HUES64 (cell line): ENCODE data around the gene DIAPH3.

Experiments
- H3K27ac ChIP-seq: 2 replicates; pipeline ENCODE4 v1.7.0; 2013; ENCODE audit warnings: low read depth, low read length, inconsistent platforms
- H3K27me3 ChIP-seq: 2 replicates; pipeline ENCODE4 v1.6.1; 2013; ENCODE audit warnings: mild to moderate bottlenecking, low read length; ENCODE audit not compliant: insufficient read depth
- H3K36me3 ChIP-seq: 2 replicates; pipeline ENCODE4 v1.6.1; 2013; ENCODE audit warnings: mild to moderate bottlenecking, low read length; ENCODE audit not compliant: insufficient read depth
- H3K4me1 ChIP-seq: 2 replicates; pipeline ENCODE4 v1.6.1; 2013; ENCODE audit warnings: mild to moderate bottlenecking, low read length, moderate library complexity; ENCODE audit not compliant: insufficient read depth
- H3K4me3 ChIP-seq: 2 replicates; pipeline ENCODE4 v1.5.1; 2013; ENCODE audit warnings: mild to moderate bottlenecking, low read length, moderate library complexity
- H3K9ac ChIP-seq: 2 replicates; pipeline ENCODE4 v1.6.1; 2013; ENCODE audit warnings: mild to moderate bottlenecking, low read depth, low read length
- H3K9me3 ChIP-seq: 2 replicates; pipeline ENCODE4 v1.6.1; 2013; ENCODE audit warnings: low read depth, low read length; ENCODE audit not compliant: insufficient read depth
- WGBS: fragments of 150-250, 120-280 bp; methylation state at CpG from one replicate; pipeline ENCODE4 v1.1.7; 2013; ENCODE audit warnings: missing lambda C conversion rate; 5-methylcytosine and 5-hydroxymethylcytosine counted together

The DIAPH3 gene

DNA sequence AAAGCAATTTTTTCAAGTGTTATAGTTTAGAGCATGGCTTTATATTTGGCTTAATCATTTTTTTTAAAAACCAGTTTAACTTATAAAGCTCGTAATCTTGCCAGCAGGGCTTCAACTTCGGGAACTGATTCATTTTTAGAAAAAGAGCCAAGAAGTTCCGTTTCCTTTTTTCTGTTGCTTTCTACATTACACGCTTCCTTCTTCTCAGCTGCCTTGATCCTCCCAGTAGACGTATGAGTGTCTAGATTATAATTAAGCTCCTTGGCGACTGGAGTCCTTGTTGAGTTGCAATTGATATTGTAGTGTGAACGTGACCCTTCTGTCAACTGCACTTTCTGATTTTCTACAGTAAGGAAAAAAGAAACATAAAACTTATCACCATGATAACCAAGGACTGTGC is 497.2 kb downstream of the DIAPH3 start:
- Histone ChIP-seq H3K4me3 (no peak overlapping the region), H3K9ac (no peak overlapping the region), H3K4me1 (peaks cover 12% of the 10 kb centered on the region), H3K27ac (no peak overlapping the region), H3K9me3 (no peaks in the 10 kb centered on the region), H3K36me3 (no peaks in the 10 kb centered on the region; the same call in 1 of the 2 replicates), H3K27me3 (no peaks in the 10 kb centered on the region)
- 99% methylated on average over 7 of the region's 7 CpGs for WGBS

DNA sequence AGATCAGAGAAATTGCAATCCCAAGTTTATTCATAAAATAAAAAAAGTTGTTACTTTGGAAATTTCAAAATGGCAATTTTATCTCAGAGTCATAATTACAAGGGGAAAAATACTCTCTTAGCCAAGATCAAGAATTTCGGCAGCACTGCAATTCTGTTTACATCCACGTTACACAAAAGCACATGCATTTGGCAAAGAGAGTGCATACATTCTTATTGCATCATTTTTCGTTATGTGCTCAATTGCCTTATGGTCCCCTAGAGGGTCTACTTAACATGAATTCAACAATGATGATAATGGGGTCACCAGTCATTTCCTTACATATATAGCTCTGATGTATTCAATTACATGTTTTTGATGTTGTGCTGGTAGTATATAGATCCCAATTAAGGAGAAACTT is 498.0 kb downstream of the DIAPH3 start:
- Histone ChIP-seq H3K4me3 (no peak overlapping the region), H3K27me3 (no peaks in the 10 kb centered on the region), H3K9ac (no peak overlapping the region), H3K27ac (no peak overlapping the region), H3K9me3 (no peaks in the 10 kb centered on the region), H3K4me1 (peaks cover 12% of the 10 kb centered on the region), H3K36me3 (no peaks in the 10 kb centered on the region; the same call in 1 of the 2 replicates)
- 93% methylated on average over 3 of the region's 3 CpGs for WGBS

DNA sequence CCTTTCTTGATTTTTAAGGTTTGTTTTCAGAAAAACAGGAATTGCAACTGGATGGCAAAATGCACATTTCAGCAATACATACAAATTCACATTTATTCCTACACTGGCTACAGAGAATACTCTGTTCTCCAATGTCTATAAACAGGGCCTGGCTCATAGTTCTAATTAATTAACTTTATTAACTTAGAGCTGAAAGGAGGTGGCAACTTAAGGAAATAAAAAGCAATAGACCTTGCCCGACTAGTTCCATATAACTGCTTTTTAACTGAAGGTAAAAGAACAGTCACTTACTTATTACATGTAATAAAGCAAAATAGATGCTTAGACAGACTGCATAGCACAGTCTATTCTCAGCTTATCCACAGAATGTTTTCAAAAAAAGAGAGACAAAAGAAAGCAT is 498.5 kb downstream of the DIAPH3 start:
- H3K9me3 ChIP-seq: no peaks in the 10 kb centered on the region
- whole genome bisulfite sequencing: no CpG with 5 or more reads among the region's 1 CpG
- no peak overlapping the region for H3K4me3 ChIP-seq
- H3K9ac ChIP-seq: no peak overlapping the region
- H3K36me3 ChIP-seq: no peaks in the 10 kb centered on the region; the same call in 1 of the 2 replicates
- no peaks in the 10 kb centered on the region for H3K27me3 ChIP-seq
- peaks cover 12% of the 10 kb centered on the region for H3K4me1 ChIP-seq
- peak overlapping the region; percentile 1; the same call in 1 of the 2 replicates for H3K27ac ChIP-seq

DNA sequence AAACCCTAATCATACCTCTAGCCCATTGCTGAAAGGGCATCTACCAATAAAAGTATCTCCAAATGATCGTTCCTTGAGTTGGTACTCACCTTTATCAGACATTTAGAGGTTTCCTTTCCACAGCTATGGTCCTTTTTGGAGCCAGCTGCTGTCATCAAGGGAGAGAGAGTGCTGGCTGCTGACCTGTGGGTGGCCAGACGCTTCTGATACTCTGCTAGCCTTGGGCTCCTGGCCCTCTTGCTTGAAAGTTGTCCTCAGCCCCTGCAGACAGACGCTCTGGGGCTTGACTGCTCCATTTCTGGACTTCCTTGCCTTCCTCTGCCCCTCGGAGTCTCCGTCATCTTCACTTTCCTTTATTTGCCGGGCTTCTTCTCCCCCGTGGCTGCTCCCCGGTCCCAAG is 499.1 kb downstream of the DIAPH3 start:
- H3K27ac ChIP-seq: peak overlapping the region; percentile 1; the same call in 1 of the 2 replicates
- H3K36me3 ChIP-seq: no peaks in the 10 kb centered on the region; the same call in 1 of the 2 replicates
- no peak overlapping the region for H3K4me3 ChIP-seq
- H3K27me3 ChIP-seq: no peaks in the 10 kb centered on the region
- H3K9me3 ChIP-seq: no peaks in the 10 kb centered on the region
- H3K9ac ChIP-seq: no peak overlapping the region
- WGBS: 61% methylated on average over 8 of the region's 8 CpGs
- H3K4me1 ChIP-seq: peaks cover 12% of the 10 kb centered on the region

DNA sequence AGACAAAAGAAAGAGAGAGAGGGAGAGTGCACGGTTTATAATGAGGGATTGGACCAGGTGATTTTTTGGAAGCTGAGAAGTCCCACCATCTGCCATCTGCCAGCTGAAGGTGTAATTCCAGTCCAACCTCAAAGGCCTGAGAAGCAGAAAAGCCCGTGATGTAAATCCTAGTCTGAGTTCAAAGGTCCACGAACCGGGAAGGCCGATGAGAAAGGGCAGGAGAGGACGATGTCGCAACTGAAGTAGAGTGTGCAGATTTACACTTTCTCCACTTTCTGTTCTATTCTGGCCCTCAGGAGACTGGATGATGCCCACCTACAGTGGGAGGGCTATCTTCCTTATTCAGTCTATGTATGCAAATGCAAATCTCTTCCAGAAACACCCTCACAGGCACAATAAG is 500.0 kb downstream of the DIAPH3 start:
- H3K36me3 ChIP-seq: no peaks in the 10 kb centered on the region; the same call in 1 of the 2 replicates
- no peak overlapping the region for H3K9ac ChIP-seq
- H3K9me3 ChIP-seq: no peaks in the 10 kb centered on the region
- no peak overlapping the region for H3K27ac ChIP-seq
- 97% methylated on average over 7 of the region's 7 CpGs for WGBS
- H3K4me3 ChIP-seq: no peak overlapping the region
- peaks cover 12% of the 10 kb centered on the region for H3K4me1 ChIP-seq
- no peaks in the 10 kb centered on the region for H3K27me3 ChIP-seq

DNA sequence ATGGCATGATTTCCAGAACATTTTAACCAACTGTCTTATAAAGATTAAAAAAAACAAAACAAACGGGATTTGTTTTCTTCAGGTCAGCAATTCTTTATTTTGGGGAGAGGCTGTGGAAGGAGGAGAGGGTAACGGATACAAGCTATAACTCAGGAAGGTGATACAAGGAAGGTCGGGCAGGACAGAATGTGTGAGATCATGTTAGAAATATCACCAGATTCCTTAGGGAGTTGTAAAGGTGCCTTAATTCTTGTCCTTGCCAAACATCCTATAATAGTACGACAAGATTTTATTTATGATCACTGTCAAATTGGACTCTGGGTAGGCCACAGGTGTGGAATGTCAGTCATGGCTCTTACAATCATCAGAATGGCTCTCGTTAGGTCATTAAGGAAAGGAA is 503.1 kb downstream of the DIAPH3 start:
- no peak overlapping the region for H3K9ac ChIP-seq
- H3K9me3 ChIP-seq: no peaks in the 10 kb centered on the region
- H3K36me3 ChIP-seq: no peaks in the 10 kb centered on the region; the same call in 1 of the 2 replicates
- peaks cover 12% of the 10 kb centered on the region for H3K4me1 ChIP-seq
- no peak overlapping the region for H3K27ac ChIP-seq
- 92% methylated on average over 5 of the region's 5 CpGs for WGBS
- H3K4me3 ChIP-seq: no peak overlapping the region
- H3K27me3 ChIP-seq: no peaks in the 10 kb centered on the region

DNA sequence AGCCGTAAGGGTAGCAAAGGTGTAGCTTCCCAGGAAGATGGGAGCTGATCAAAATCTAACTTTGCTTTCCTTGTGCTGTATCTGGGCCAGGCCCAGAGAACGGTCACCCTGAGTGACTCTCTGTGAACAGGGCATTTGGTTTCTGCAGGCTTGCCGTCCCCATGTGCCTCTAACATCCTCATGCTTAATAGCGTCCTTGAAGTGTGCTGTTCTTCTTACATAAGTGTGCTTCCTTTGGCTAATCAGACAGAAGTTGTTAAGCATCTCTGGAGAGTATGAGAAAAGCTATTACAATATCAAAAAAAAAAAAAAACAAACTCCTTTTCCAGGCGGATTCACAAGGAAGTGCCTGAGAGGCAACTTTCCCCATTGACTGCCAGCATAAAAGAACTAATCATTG is 503.7 kb downstream of the DIAPH3 start:
- no peak overlapping the region for H3K4me3 ChIP-seq
- peaks cover 7% of the 10 kb centered on the region for H3K4me1 ChIP-seq
- H3K36me3 ChIP-seq: no peaks in the 10 kb centered on the region; the same call in 1 of the 2 replicates
- 95% methylated on average over 4 of the region's 5 CpGs for WGBS
- H3K9me3 ChIP-seq: no peaks in the 10 kb centered on the region
- H3K27ac ChIP-seq: no peak overlapping the region
- H3K27me3 ChIP-seq: no peaks in the 10 kb centered on the region
- H3K9ac ChIP-seq: no peak overlapping the region

DNA sequence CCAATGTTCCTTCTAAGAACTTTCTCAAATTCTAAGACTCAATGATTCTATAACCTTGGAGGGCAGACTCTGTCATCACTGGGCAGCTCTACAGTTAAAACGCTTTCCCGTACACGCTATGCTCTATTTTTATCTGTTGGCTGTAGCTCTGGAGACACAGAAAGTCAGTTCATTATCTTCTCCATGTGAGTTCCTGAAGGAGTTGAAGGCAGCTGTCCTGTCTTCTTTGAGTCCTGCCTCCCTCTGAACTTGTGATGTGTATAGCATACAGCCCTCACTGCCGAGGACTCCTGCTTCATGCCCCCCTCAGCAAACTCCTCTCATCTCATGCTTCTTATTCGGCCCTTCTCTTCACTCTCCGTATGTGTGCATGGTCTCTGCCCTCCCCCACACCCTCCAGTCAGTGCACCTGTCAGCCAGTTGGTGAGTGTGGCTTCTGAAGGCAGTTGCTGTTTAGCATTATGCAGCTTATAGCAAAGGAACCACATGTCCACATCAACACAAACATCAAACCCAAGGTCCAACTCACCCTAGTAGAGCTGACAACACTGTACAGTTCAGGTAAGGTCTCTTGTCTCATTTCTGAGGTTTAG is 504.9 kb downstream of the DIAPH3 start:
- H3K36me3 ChIP-seq: no peaks in the 10 kb centered on the region
- no peaks in the 10 kb centered on the region for H3K27me3 ChIP-seq

DNA sequence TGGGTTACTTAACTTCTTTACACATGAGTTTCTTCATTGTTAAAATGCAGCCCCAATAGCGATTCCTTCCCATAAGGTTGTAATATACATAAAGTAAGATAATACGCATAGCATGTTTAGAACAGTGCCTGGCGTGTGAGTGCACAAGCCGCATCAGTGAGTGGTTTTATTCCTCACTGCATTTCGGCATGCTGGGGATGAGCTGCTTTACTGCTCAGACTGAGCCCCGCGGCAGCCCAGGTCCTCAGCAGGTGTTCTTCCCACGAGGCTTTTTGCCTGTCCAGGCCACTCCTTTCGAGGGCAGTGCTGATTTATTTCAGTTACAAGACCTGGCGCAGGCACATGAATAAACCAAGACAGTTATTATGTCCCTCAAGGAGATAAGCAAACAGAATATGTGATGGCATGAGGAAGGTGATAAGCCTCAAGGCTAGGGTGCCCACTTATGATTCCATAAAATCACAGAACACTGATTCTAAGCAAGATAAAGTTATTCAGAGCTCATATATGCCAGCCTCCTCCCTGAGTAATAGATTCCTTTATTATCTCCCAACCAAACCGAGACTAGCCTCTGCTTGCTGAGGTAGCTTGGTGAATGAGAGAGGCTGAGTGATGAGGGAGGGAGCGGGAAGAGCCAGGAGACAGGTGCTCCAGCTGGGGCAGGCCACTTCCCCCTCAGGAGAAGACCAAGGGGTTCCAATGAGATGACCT is 505.5 kb downstream of the DIAPH3 start:
- Histone ChIP-seq H3K9ac (no peak overlapping the region), H3K36me3 (no peaks in the 10 kb centered on the region), H3K4me3 (no peak overlapping the region), H3K9me3 (no peaks in the 10 kb centered on the region), H3K27me3 (no peaks in the 10 kb centered on the region), H3K27ac (no peak overlapping the region), H3K4me1 (no peaks in the 10 kb centered on the region)
- 88% methylated on average over 12 of the region's 12 CpGs for WGBS

More for the DNA sequence above, 504.9 kb downstream of the DIAPH3 start:
- no peak overlapping the region for H3K9ac ChIP-seq
- 92% methylated on average over 6 of the region's 6 CpGs for WGBS
- H3K9me3 ChIP-seq: no peaks in the 10 kb centered on the region
- H3K4me1 ChIP-seq: no peaks in the 10 kb centered on the region
- no peak overlapping the region for H3K4me3 ChIP-seq
- H3K27ac ChIP-seq: no peak overlapping the region

DNA sequence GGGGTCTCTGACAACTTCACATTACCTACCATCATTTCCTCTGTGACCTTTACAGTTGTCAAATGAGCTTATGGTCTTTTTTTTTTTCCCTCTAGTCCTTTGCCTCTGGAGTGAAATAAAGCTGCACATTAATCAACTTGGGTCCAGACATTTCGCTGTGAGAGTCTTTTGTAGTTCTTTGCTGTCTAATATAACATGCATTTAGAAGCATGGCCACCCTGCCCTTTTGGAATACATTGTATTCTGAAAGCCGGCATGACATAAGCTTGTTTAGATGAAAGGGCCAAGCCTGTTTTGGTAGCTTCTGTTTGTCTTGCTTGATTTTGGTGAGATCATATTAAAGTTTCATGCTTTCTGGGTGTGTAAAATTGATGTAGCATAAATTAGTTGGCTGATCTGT is 509.8 kb downstream of the DIAPH3 start:
- Histone ChIP-seq H3K9me3 (no peaks in the 10 kb centered on the region), H3K27ac (no peak overlapping the region), H3K27me3 (no peaks in the 10 kb centered on the region), H3K4me3 (no peak overlapping the region), H3K36me3 (no peaks in the 10 kb centered on the region), H3K9ac (no peak overlapping the region), H3K4me1 (no peaks in the 10 kb centered on the region)
- WGBS: 93% methylated on average over 2 of the region's 2 CpGs

DNA sequence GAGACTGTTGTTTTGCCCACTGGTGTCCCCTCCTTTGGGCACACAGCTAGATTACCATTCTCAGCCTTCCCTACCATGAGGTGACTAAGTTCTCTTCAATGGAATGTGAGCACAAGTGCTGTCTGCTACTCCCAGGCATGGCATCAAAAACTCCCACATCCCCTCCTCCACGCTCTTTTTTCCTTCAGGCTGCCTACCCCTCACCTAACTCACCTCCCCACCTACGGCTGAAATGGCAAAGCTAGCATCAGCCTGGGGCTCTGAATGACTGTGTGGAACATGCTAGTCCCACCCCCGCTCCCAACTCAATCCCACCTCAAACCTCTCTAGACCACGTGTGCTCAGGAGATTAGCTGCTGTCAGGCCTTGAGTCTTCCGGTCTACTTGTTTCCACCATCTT is 512.2 kb downstream of the DIAPH3 start:
- Histone ChIP-seq H3K36me3 (no peaks in the 10 kb centered on the region), H3K27ac (no peak overlapping the region), H3K4me3 (no peak overlapping the region), H3K27me3 (no peaks in the 10 kb centered on the region), H3K9ac (no peak overlapping the region), H3K9me3 (no peaks in the 10 kb centered on the region), H3K4me1 (no peaks in the 10 kb centered on the region)
- WGBS: 83% methylated on average over 5 of the region's 5 CpGs
